HG03378 (cell line): ENCODE data around the gene FAM9C.

Experiments used
- ATAC-seq: cut with Tn5 transposase; IDR thresholded peaks from one replicate; pipeline ENCODE4 v1.9.1; 2021; ENCODE audit warnings: mild to moderate bottlenecking, moderate library complexity; ENCODE audit not compliant: unreplicated experiment

The FAM9C gene

DNA sequence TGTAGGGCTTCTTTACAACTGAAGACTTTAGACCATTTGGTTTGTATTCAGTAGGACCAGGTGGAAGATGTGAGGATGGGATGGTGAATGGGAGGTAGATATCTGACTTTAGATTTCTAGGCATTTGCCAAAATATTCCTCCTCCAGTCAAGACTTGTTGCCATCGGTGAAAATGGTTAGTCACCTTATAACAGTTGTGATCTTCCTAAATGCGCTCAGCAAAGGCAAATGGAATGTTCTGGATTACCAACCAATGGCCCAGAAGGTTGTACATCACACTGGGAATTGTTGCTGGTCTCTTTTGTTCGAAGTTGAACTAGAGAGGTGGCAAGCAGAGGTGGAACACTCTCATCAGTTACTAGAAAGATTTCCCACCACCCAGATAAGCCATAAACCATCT is 35.6 kb downstream of the FAM9C start:
- ATAC-seq: no peak

DNA sequence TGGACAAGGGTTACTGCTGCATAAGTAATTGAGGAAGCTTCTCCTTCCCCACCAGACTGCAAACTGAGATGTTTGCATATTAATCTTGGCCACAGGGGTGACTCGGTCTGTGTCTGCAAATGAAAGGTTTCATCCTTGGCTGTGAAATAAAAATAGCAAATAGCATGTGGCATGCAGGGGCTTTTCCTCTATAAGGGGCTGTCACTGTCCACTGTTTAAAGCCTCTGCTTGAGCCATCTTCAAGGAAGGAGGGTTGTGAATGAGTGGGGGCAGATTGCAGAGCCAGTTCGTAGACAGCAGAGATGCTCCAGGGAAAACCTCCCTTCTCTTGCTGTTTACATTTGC is 36.3 kb downstream of the FAM9C start:
- ATAC-seq: no peak

DNA sequence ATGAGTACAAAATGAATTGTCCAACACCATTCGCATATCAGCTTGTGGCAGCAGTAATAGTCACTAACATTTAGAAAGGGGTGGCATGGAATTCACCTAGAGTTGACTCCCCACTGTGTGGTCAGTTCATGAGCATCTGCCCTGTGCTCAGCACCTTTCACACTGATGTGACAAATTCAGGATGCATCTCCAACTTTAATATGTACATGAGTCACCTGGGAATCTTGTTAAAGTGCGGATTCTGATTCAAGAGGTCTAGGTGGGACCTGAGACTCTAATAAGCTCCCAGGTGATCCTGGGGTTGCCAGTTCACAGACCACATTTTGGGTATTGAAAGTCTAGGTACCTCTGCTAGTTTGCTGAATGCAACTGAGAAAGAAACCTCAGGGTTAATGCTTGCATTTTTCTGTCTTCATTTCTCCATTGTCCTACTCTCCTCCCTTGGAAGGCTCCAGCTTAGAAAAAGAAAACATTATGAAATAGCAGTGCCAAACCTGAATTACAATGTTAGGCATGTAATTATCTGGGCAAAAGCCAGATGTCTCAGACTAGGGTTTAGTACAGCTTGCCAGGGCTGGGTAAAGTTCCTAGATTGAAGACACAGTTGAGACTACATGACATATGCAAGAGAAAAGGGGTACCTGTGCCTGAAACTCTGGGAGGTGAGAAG is 36.8 kb downstream of the FAM9C start:
- no peak for ATAC-seq

DNA sequence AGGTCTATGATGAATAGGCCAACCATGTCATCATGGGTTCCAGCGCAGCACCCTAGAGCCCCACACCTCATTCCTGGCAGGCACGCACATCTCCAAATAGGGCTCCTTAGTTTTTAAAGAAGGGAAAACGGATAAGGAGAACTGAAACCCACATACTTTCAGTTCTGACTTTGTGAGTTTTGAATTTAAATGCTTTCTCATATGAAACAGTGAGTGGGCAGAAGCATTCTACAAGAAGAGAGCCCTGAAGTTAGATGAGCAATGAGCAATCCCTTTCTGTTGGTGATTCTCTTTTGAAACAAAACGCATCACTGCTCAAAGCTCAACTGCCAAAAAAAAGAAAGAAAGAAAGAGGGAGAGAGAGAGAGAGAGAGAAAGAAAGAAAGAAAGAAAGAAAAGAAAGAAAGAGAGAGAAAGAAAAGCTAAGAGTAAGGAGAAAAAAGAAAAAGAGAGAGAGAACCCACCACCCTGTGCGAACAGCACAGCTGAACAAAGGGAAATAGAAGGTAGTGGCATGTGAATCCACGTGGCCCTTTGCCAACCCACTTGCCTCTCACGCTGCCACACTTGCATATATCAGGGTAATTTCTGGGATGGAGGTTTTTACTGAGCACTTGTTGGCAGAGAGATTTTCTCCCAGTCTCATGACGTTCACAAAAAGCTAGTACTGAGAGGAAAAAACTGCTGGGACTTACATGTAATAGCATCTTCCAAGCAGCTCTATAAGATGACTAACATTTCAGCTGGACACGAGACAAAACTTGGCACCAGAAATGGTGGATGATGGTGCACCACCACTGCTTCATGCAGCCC is 38.6 kb downstream of the FAM9C start:
- ATAC-seq: peak; percentile 64

DNA sequence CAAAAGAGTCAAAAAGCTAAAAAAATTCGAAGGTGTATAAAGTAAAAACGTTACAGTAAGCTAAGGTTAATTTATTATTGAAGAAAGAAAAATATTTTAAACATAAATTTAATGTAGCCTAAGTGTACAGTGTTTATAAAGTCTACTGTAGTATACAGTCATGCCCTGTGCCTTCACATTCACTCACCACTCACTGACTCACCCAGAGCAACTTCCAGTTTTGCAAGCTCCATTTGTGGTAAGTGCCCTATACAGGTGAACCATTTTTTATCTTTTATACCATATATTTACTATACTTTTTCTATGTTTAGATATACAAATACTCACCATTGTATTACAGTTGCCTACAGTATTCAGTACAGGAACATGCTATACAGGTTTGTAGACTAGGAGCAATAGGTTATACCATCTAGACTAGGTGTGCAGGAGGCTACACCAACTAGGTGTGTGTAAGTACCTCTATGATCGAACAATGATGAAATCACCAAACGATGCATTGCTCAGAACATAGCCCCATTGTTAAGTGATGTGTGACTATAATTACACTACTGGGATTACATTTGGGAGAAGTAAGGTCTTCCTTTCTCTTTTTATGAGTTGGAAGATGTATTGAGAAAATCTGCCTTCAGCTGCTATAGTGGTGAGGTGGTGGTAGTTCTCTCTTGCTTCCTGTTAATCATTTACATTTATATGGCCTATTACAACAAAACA is 42.3 kb downstream of the FAM9C start:
- no peak for ATAC-seq

DNA sequence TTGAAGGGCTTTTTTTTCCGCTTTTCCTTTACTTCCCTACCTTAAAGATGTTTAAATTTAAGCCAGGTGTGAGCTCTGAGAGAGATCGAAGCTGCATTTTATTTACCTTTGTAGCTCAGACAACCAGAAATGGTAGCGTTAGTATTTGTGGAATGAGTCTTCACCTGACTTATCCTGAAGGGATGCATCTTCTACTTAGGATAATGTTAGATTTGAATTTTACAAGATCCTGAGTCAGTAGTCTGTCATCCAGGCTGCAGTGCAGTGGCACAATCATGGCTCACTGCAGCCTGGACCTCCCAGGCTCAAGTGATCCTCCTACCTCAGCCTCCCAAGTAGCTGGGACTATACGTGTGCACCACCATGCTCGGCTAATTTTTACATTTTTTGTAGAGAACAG is 43.3 kb downstream of the FAM9C start:
- no peak for ATAC-seq

DNA sequence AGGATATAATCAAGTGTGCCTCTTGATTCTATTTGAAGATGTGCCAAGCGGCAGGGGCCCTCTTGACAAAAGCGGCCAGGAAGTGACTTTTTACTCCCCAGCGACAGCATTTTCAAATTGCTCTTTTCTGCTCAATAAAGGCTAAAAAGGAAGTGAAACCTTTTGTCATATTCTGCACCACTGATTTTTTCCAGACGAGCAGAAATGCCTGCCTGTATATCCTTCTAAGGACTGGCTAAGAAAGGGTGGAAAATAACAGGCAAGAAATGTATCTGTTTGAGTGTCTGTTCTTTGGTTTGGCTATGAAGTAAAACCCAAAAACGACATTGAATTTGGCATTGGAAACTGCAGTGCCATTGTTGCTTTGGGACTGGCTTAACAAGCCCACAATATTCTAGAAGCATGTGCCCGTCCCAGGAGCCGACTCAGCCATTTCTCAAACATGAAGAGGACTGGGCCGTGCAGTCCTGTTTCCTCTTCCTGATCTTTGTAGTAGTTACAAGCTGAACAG is 44.1 kb downstream of the FAM9C start:
- ATAC-seq: peak; percentile 54

DNA sequence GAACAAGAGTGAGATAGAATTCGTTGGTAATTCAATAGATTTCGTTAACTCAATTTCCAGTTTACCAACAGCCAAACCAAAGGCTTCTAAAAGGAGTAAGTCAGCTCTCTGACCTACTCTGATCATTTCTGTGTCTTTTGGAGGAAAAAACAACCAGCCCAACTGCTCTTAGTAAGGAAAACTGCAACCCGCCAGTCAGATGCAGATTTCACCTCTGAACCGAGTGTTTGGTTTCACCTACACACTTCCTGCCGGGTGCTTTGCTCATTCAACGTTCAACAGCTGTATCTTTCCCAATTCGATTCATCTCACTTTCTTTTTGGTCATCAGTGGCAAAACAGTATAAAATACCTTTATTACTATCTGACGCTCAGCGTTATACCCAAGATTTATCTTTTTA is 45.0 kb downstream of the FAM9C start:
- ATAC-seq: peak; percentile 45

DNA sequence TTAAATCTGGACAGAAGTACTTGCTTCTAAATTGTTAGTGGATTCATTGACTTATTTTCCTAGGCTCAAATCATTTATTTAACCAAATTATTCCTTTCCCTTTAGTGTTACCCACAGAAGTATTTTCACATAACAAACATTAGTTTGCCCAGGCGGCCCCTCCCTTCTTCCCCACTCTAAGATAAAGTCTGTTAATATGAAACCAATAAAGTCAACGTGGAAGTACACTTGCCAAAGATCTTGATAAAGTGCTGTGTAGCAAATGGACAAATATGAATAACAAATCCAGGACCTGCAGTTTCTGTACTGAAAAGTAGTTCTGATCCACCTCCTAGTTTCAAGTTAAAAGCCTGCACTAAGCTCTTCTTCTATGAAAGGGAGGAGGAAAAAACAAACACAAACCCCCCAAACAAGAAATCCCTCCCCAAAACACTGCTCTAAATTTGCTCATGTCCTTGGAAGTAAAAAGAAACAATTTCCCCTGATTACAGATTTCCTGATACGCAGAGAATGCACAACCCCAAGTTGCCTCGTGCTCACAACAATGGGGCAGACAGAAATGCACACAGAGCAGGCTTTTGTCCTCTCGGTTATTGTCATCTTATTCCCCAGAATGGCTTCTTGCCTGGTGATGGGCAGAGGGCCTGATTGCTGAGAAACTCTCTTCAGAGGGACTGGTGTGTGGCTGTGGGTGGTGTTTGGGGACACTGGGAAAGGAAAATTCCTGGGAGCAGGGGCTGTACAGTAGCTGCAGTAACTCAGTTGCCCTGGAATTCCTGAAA is 46.3 kb downstream of the FAM9C start:
- no peak for ATAC-seq

DNA sequence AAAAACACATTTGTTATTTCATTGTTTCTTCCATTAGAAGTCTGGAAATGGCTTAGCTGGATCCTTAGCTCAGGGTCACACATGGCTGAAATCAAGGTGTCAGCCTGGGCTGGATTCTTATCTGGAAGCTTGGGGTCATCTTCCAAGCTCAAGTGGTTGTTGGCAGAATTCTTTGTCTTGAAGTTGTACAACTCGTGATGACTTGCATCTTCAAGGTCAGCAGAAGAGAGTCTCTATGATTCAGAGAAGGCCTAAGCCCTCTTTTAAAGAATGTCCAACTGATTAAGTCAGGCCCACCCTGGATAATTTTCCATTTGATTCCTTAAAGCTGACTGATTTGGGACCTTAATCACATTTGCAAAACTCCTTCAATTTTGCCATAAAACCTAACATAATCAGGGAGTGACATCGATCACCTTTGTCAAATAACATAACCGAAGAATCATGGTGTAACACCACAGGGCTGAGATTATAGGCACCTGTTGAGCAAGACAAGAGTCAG is 47.4 kb downstream of the FAM9C start:
- ATAC-seq: no peak

DNA sequence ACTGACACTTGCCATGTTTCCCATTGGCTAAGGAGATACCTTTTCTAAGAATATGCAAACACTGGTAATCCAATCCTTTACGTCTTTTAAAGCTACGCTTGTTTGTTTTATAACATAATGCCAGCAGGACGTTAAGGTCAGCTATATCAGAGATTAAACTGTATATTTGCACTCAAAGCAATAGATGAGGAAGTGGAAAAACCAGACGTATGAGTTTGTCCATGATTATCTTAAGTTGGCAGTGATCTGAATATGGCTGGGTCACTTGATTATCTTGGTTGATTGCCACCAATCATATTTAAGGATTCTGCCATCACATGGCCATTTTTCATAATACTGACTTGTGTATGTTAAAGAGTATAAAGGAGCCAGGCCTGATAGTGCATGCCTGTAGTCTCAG is 50.1 kb downstream of the FAM9C start:
- no peak for ATAC-seq

DNA sequence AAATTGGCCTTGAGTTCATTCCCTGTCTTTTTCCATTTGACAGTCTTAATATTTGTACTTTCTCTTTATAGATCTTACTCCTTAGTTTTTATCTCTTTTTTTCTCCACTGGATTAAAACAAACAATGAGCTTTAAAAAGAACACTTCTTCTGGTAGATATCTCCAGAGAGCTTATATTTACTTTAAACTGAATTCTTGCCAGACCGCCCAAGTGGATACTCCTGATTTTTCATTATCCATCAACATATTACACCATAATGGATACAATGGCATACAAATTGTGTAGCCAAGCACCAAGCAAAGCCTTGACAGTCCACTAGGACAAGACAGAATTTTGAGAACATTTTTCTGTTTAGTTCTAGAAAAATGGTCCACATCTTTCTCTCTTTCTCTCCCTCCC is 50.6 kb downstream of the FAM9C start:
- no peak for ATAC-seq

DNA sequence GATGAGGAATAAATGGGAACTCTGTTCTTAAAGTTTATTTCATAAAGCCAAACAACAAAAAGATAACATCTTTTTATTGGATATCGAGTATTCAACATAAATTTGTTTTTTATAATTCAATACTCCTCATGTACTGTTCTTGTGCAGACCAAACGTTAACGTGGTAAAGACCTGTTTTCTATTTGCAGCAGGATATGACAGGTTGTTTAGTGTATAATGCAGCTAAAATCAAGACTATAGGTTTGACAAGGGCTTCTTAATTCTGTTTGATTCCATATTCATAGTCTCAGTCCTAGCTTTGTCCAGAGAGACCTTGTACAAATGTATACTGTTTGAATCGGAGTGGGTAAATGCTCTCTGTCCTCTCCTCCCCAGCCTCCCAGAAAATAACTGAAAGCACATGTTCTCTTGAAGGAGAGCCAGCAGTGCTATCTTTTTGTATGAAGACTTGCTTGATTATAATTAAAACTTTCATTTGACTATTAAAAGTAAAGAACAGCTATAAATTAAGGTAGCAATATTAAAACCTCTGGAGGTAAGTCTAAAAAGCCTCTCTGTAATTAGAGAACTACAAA is 51.8 kb downstream of the FAM9C start:
- no peak for ATAC-seq

DNA sequence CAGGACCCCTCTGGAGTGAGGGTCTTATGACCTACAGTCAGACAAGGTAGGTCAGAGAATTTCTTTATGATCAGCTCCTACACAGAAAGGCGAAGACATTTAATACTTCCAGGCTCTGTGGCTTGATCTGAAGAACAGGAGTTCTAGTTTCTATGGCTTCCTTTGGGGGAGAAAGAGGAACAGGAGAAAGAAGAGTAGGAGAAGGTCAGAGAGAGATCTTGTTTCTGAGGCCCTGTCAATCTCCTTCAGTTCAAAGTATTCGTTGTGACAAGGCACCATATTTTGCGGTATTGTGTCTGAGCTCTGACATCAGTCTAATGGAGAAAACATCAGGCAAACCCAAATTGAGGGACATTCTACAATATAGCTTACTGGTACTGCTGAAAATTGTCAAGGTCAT is 52.8 kb downstream of the FAM9C start:
- no peak for ATAC-seq

DNA sequence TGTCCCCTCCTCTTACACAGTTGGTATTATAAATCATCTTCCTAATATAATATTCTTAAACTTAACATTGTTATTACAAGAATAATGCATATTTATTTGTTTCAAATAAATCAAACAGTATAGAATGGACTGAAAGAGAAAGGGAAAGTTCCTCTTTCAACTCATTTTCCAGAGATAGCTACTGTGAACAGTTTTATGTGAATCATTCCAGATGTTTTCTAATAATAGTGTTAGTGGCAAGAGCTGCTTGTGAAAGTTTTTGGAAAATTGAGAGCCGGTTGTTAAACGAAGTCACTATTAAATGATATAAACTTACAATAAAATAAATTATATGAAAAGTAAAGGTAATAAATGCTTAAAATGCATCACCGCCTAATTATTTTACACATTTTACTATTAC is 55.0 kb downstream of the FAM9C start:
- no peak for ATAC-seq

DNA sequence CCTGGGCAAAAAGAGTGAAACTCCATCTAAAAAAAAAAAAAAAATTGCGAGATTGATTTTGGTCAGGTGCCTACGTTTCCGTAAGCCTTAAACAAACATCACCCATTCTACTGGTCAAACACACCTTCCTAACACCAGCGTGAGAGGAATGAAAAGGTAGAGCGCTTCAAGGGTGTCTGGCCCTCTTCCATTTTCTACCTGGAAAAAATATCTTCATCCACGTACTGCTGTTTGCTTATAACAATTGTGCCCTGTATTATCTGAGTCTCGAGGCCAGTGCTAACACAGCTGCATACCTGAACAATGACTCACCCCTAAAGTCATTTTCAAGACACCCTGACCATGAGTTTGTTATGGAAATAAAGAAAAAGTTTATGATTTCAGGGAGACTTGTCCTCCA is 55.6 kb downstream of the FAM9C start:
- no peak for ATAC-seq

DNA sequence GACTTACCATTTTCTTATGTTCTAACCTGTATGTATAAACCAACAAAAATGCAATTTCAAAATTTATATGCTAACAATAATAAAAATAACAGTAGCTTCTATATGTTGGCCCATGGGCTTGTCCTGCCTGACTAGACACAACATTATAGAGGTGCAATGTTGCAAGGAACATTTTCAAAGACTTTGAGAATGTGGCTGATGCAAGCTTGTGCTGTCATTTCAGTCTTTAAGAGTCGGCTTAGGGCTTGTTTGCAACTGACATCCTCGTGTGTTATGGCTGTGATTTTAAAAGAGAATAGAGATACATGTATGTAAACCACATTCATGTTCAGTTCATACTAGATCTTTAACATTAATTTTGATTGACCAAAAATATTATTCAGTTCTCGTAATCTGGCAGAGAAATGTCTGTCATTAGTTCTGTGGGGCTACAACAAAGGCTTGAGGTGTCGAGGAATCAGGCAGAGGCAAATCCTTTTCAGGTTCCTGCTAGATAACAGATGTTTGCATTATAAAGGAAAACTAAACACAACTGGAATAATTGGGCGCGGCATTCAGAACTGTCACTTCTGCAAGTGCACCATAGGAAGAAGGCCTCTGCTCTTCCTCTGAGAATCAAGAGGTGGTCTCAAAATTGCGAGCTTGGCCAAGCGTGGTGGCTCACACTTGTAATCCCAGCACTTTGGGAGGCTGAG is 56.4 kb downstream of the FAM9C start:
- no peak for ATAC-seq

DNA sequence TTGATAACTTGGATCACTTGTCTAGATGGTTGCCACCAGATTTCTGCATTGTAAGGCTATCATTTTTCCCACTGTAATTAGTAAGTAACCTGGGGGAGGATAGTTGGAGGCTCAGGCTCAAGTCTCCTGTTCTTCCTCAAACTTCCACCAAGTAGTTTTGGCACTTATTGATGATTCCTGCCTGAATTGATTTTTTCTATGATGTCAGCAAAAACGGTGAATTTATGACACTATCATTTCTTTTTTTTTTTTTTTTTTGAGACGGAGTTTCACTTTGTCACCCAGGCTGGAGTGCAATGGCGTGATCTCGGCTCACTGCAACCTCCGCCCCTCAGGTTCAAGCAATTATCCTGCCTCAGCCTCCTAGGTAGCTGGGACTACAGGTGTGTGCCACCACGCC is 57.1 kb downstream of the FAM9C start:
- no peak for ATAC-seq

DNA sequence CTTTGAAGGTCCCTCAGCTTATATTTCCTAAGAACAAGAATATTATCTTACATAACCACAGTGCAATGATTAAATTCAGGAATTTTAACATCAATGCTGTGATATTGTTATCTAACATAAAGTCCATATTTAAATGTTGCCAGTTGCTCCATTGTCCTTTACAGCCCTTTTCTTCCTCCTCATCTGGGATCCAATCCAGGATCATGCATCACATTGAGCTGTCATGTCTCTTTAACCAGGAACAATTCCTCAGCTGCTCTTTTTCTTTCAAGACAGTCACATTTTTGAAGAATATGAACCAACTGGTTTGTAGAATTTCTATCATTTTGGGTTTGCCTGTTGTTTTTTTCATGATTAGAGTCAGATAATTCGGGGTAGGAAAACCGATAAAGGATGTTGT is 57.5 kb downstream of the FAM9C start:
- no peak for ATAC-seq

DNA sequence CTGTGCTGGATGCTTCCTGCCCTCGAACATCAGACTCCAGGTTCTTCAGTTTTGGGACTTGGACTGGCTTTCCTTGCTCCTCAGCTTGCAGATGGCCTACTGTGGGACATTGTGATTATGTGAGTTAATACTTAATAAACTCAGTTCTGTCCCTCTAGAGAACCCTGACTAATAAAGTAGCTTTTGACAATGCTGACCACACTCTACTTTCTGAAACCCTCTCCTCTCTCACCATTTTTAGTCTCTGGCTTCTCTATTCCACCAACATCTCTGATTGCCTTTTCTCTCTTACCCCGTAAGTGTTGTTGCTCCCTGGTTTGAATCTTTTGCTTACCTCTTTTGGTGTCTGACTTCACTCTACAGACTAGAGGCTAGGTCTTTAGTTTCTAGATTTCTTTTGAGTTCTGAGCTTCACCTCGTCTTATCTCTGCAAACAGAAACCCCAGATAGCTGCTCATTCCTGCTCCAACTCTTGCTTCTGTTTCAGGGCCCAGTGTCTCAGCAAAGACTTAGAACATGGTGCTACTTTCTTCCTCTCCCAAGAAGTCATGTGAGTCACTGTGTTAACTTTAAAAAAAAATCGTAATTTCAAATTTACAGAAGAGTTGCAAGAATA is 58.1 kb downstream of the FAM9C start:
- ATAC-seq: peak; percentile 37
